ENCODE results near the gene PPT2.
A peak's percentile ranks its signal among the peaks of the same experiment; 100 is the strongest.

PPT2 gene

DNA sequence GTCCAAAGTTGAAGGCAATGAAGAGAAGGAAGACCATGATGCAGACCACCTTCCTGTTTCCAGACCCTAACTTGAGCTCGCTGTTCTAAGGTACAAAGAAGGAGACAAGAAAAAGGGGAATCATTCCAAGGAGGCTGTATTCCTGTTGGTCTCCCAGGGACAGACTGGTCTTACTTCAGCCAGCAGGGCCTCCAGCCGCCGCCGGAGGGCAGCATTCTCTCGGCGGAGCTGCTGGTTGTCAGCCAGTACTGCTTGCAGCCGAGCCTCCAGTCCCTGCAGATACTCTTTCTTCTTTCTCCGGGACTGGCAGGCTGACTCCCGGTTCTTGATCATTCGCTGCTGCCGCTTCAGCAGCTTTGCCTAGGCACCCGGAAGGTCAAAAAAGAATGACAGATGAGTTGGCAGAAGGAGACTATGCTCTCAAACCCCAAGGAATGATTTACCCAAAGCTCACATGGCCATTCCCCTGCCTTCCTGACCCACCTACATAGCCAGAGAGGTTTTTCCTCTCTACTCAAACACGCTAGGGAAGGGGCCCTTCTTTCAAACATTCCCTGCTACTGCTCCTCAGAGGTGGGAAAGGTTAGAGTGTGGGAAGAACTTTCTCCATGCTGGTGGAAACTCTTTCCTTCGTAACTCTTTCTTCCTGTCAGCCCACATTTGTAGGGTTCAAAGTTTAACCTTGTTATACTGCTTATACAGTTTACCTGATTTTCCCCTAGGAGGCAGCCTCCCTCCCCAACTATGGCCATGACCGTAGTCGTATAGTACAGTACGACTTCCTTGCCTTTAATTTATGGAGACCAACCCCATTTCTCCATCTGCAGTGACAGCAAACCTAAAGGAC is 34.9 kb upstream of the PPT2 start:
- Histone ChIP-seq H3K27me3 (no peaks in the 10 kb centered on the region), H3K27ac (peak overlapping the region; percentile 33), H3K9me3 (no peaks in the 10 kb centered on the region), H3K4me3 (ENCODE audit: low read depth in 1 of 2, low read length in 1 of 2) (no peak overlapping the region), H3K4me1 (ENCODE audit: control insufficient read depth in 1 of 2, insufficient read depth in 1 of 2, low read depth in 1 of 2, low read length in 1 of 2) (no peaks in the 10 kb centered on the region), H3K36me3 (peaks cover 92% of the 10 kb centered on the region)
- peak; percentile 86 for TF ChIP-seq CTCF (IDR thresholded peaks at IDR 0.05)

DNA sequence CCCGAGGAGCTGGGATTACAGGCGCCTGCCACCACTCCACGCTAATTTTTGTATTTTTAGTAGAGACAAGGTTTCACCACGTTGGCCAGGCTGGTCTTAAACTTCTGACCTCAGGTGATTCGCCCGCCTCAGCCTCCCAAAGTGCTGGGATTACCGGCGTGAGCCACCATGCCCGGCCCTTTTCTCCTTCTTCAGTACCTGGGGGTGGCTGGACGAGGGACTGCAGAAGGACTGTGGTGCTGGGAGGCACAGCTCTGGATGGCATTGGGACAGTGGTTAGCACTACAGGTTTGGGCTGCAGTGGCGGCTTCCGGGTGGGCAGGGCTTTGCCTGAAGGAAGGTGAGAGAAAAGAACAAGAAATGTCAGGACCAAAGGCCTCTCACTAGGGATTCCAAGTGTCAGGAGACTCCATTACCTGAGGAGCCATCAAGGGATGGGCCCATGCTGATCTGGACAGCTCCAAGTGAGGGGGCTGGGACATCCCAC is 33.3 kb upstream of the PPT2 start:
- H3K27me3 ChIP-seq = no peaks in the 10 kb centered on the region
- H3K9me3 ChIP-seq = no peaks in the 10 kb centered on the region
- TF ChIP-seq CTCF (IDR thresholded peaks at IDR 0.05) = no peak
- H3K36me3 ChIP-seq = peaks cover 92% of the 10 kb centered on the region
- H3K4me3 ChIP-seq (ENCODE audit: low read depth in 1 of 2, low read length in 1 of 2) = no peak overlapping the region
- H3K4me1 ChIP-seq (ENCODE audit: control insufficient read depth in 1 of 2, insufficient read depth in 1 of 2, low read depth in 1 of 2, low read length in 1 of 2) = no peaks in the 10 kb centered on the region
- H3K27ac ChIP-seq = no peak overlapping the region

- Histone ChIP-seq H3K27ac (no peak overlapping the region), H3K4me1 (ENCODE audit: control insufficient read depth in 1 of 2, insufficient read depth in 1 of 2, low read depth in 1 of 2, low read length in 1 of 2) (peaks cover 14 to 15% of the 10 kb centered on the region in 2 experiments), H3K4me3 (ENCODE audit: low read depth in 1 of 2, low read length in 1 of 2) (no peak overlapping the region), H3K9me3 (no peaks in the 10 kb centered on the region), H3K36me3 (peaks cover 74% of the 10 kb centered on the region), H3K27me3 (no peaks in the 10 kb centered on the region)
- TF ChIP-seq CTCF (IDR thresholded peaks at IDR 0.05) = no peak
These were observed 30.3 kb upstream of the PPT2 start for GRCh38 chr6:32123681-32124080.

GRCh38 chr6:32126880-32127279 is 27.1 kb upstream of the PPT2 start:
- peaks cover 42% of the 10 kb centered on the region for H3K36me3 ChIP-seq
- no peaks in the 10 kb centered on the region for H3K9me3 ChIP-seq
- H3K4me1 ChIP-seq (ENCODE audit: control insufficient read depth in 1 of 2, insufficient read depth in 1 of 2, low read depth in 1 of 2, low read length in 1 of 2) = peaks cover 27 to 35% of the 10 kb centered on the region in 2 experiments
- H3K27me3 ChIP-seq = peaks cover 2% of the 10 kb centered on the region
- no peak for TF ChIP-seq CTCF (IDR thresholded peaks at IDR 0.05)
- peak overlapping the region; percentile 90 to 92 for H3K4me3 ChIP-seq (ENCODE audit: low read depth in 1 of 2, low read length in 1 of 2)
- peak overlapping the region; percentile 29 for H3K27ac ChIP-seq

GRCh38 chr6:32127409-32127716 is 26.6 kb upstream of the PPT2 start:
- Histone ChIP-seq H3K27me3 (peaks cover 7% of the 10 kb centered on the region), H3K4me3 (ENCODE audit: low read depth in 1 of 2, low read length in 1 of 2) (peak overlapping the region; percentile 90 to 92), H3K36me3 (peaks cover 38% of the 10 kb centered on the region), H3K4me1 (ENCODE audit: control insufficient read depth in 1 of 2, insufficient read depth in 1 of 2, low read depth in 1 of 2, low read length in 1 of 2) (peaks cover 27 to 35% of the 10 kb centered on the region in 2 experiments), H3K9me3 (no peaks in the 10 kb centered on the region), H3K27ac (peak overlapping the region; percentile 88)
- TF ChIP-seq CTCF (IDR thresholded peaks at IDR 0.05) = no peak

Data from neutrophil (primary cell).